ENCODE data around the gene PIGS.

PIGS gene

GRCh38 chr17:28511858-28512461 lies 59.4 kb downstream of the PIGS start:
- DNase-seq (ENCODE audit: low spot score), result no peak
- FAIRE-seq, result no peak

- DNase-seq (ENCODE audit: low spot score) (no peak), FAIRE-seq (no peak)
These were observed 61.5 kb downstream of the PIGS start for GRCh38 chr17:28509789-28510188.

GRCh38 chr17:28508211-28508724 lies 63.1 kb downstream of the PIGS start:
- FAIRE-seq, result no peak
- no peak for DNase-seq (ENCODE audit: low spot score)

- DNase-seq (ENCODE audit: low spot score), result no peak
- no peak for FAIRE-seq
These were observed 63.6 kb downstream of the PIGS start for GRCh38 chr17:28507567-28508203.

- DNase-seq (ENCODE audit: low spot score) (no peak), FAIRE-seq (no peak)
These were observed 64.4 kb downstream of the PIGS start for GRCh38 chr17:28506763-28507487.

GRCh38 chr17:28505986-28506665 lies 65.2 kb downstream of the PIGS start, which contains the start of gene FOXN1:
Gene FOXN1 (plus strand): TSS chr17:28506348. CDS start chr17:28523970, 17,622 bp downstream.
- DNase-seq (ENCODE audit: low spot score) (no peak), FAIRE-seq (no peak)

GRCh38 chr17:28503420-28503819 lies 67.9 kb downstream of the PIGS start:
- FAIRE-seq (no peak), DNase-seq (ENCODE audit: low spot score) (no peak)
